GM12878 (cell line): Measurements from ENCODE around the gene DRD1. TPM values are rescaled to one million over a fixed set of nuclear protein-coding genes. Genes with fewer than 3 reads are reported as not detected.

ENCODE experiments used
- ATAC-seq: fragments of 200-7000 bp; cut with Tn5 transposase; 3 replicates; pipeline ENCODE4 v1.9.1; 2020; ENCODE audit warnings: mild to moderate bottlenecking, moderate library complexity
- Bru-seq: library from RNA; stranded (reverse); fragments of 400-500 nt; gene quantifications from one replicate; lab custom pipeline; 2021; lab: Mats Ljungman, UMichigan
- BruChase-seq, 2 experiments: library from RNA; stranded (reverse); fragments of 400-500 nt; gene quantifications; one replicate each; lab custom pipeline; 2021; lab: Mats Ljungman, UMichigan
- BruUV-seq: library from RNA; stranded (reverse); fragments of 400-500 nt; replicated peaks from 2 replicates; lab custom pipeline; 2021; lab: Mats Ljungman, UMichigan
- CTCF ChIA-PET: fragments of 300-600 bp; sonication (Branson Sonifier 250); formaldehyde crosslinking; extraction: SDS; loops from one replicate; lab custom pipeline; 2021; ENCODE audit warnings: inconsistent platforms; lab: Yijun Ruan, JAX
- POLR2A ChIA-PET: fragments of 350-600 bp; formaldehyde crosslinking; extraction: SDS; loops from one replicate; lab custom pipeline; 2021; ENCODE audit warnings: inconsistent platforms; lab: Charles Lee
- RAD21 ChIA-PET: fragments of 300-600 bp; sonication (Branson Sonifier 250); formaldehyde crosslinking; loops from one replicate; lab custom pipeline; 2023; ENCODE audit warnings: antibody characterized with exemption; ENCODE audit not compliant: unreplicated experiment; lab: Charles Lee
- SMC1A ChIA-PET: fragments of 300-600 bp; sonication (Branson Sonifier 250); formaldehyde crosslinking; loops from one replicate; lab custom pipeline; 2023; ENCODE audit not compliant: unreplicated experiment, uncharacterized antibody; lab: Charles Lee
- DNase-seq: peaks from one replicate; pipeline ENCODE4 v3.0.0-alpha.2; 2011; ENCODE audit warnings: low read depth, low spot score
- FAIRE-seq: peaks from 3 replicates; lab custom pipeline; 2011; peaks lifted over from hg19 to GRCh38; lab: Jason Lieb, UNC
- H2AFZ ChIP-seq: 2 replicates; pipeline ENCODE4 v1.6.0; 2011; ENCODE audit warnings: low read depth, low read length, control low read depth; ENCODE audit not compliant: control insufficient read depth
- H3K27ac ChIP-seq: 2 replicates; pipeline ENCODE4 v1.5.1; 2011; ENCODE audit warnings: control low read depth; ENCODE audit not compliant: control insufficient read depth, insufficient read depth
- H3K27me3 ChIP-seq, 2 experiments: replicated peaks in 1 of 2; 2 replicates each; pipeline versions ENCODE4 v1.6.0 to v1.6.1; 2011; ENCODE audit warnings: low read length in 1 of 2; ENCODE audit not compliant: control insufficient read depth in 2 of 2, insufficient read depth in 2 of 2
- H3K36me3 ChIP-seq, 2 experiments: 2 replicates each; pipeline ENCODE4 v1.5.1; 2011; ENCODE audit warnings: low read length in 1 of 2; ENCODE audit not compliant: control insufficient read depth in 2 of 2, insufficient read depth in 2 of 2
- H3K4me1 ChIP-seq: 2 replicates; pipeline ENCODE4 v1.6.1; 2011; ENCODE audit warnings: mild to moderate bottlenecking, low read length, moderate library complexity, mixed read lengths; ENCODE audit not compliant: control insufficient read depth, insufficient read depth
- H3K4me2 ChIP-seq: 2 replicates; pipeline ENCODE4 v1.6.0; 2011; ENCODE audit warnings: control low read depth; ENCODE audit not compliant: control insufficient read depth, insufficient read depth
- H3K4me3 ChIP-seq: fragments of 200-600 bp; sonication (generic); 2 replicates; pipeline ENCODE4 v1.5.1; 2016
- H3K79me2 ChIP-seq: 2 replicates; pipeline ENCODE4 v1.6.0; 2011; ENCODE audit warnings: low read length; ENCODE audit not compliant: control insufficient read depth, insufficient read depth
- H3K9ac ChIP-seq: 2 replicates; pipeline ENCODE4 v1.8.0; 2011; ENCODE audit warnings: low read length, control low read depth, mixed read lengths; ENCODE audit not compliant: control insufficient read depth, insufficient read depth
- H3K9me3 ChIP-seq: replicated peaks from 3 replicates; pipeline ENCODE4 v1.5.1; 2011; ENCODE audit warnings: mild to moderate bottlenecking, low read length; ENCODE audit not compliant: control insufficient read depth, insufficient read depth
- H4K20me1 ChIP-seq: 2 replicates; pipeline ENCODE4 v1.6.0; 2011; ENCODE audit not compliant: control insufficient read depth, insufficient read depth
- BACH1 ChIP-seq: fragments of 450-650 bp; IDR thresholded peaks from 2 replicates; pipeline ENCODE4 v1.6.1; 2017; ENCODE audit warnings: mild to moderate bottlenecking, borderline replicate concordance
- CTCF ChIP-seq, 3 experiments: IDR thresholded peaks in 2 of 3; conservative IDR thresholded peaks in 1 of 3; 2 replicates each; pipeline ENCODE4 v1.5.1; 2011; ENCODE audit warnings: low read depth in 3 of 3, low read length in 3 of 3, mild to moderate bottlenecking in 3 of 3, control low read depth in 2 of 3, moderate library complexity in 2 of 3, inconsistent platforms in 1 of 3, mixed read lengths in 1 of 3; ENCODE audit not compliant: control insufficient read depth in 2 of 3, insufficient read depth in 1 of 3; ENCODE audit errors: extremely low read depth in 1 of 3
- E4F1 ChIP-seq: fragments of 450-650 bp; IDR thresholded peaks from 2 replicates; pipeline ENCODE4 v1.6.1; 2018; ENCODE audit warnings: borderline replicate concordance, mild to moderate bottlenecking; ENCODE audit not compliant: partially characterized antibody
- HDAC6 ChIP-seq: fragments of 200-600 bp; sonication (generic); IDR thresholded peaks from one replicate; pipeline ENCODE4 v1.8.0; 2017; ENCODE audit warnings: antibody characterized with exemption; ENCODE audit not compliant: unreplicated experiment
- LARP7 ChIP-seq: fragments of 450-650 bp; IDR thresholded peaks from 2 replicates; pipeline ENCODE4 v1.6.1; 2017; ENCODE audit warnings: mild to moderate bottlenecking
- NFXL1 ChIP-seq: fragments of 450-650 bp; IDR thresholded peaks from 2 replicates; pipeline ENCODE4 v1.6.1; 2017; ENCODE audit warnings: antibody characterized with exemption, mild to moderate bottlenecking, borderline replicate concordance
- PAX8 ChIP-seq: fragments of 450-650 bp; IDR thresholded peaks from 2 replicates; pipeline ENCODE4 v1.6.1; 2017; ENCODE audit warnings: mild to moderate bottlenecking, moderate library complexity
- RAD21 ChIP-seq: IDR thresholded peaks from 2 replicates; pipeline ENCODE4 v1.6.1; 2011; ENCODE audit warnings: mild to moderate bottlenecking, low read depth, low read length, moderate library complexity; ENCODE audit not compliant: insufficient read depth
- SMC3 ChIP-seq: IDR thresholded peaks from 2 replicates; pipeline ENCODE4 v1.6.1; 2011; ENCODE audit warnings: low read length, improper control_type of control experiment, borderline replicate concordance
- SPI1 ChIP-seq: IDR thresholded peaks from 2 replicates; pipeline ENCODE4 v1.6.1; 2011; ENCODE audit warnings: low read depth, mild to moderate bottlenecking, low read length, moderate library complexity, borderline replicate concordance; ENCODE audit not compliant: insufficient read depth
- USF1 ChIP-seq: IDR thresholded peaks from 2 replicates; pipeline ENCODE4 v1.6.1; 2011; ENCODE audit warnings: borderline replicate concordance, low read depth, mild to moderate bottlenecking, moderate library complexity, mixed read lengths, low read length; ENCODE audit not compliant: insufficient read depth; ENCODE audit errors: extremely low read length
- WGBS: methylation state at CpG from one replicate; pipeline ENCODE4 v1.1.6; 2016; ENCODE audit warnings: low lambda C conversion rate; ENCODE audit not compliant: insufficient replicate concordance, insufficient coverage; ENCODE audit errors: missing lambda C conversion rate; 5-methylcytosine and 5-hydroxymethylcytosine counted together
- in situ Hi-C: fragments of 300-500 bp; cut with MboI; formaldehyde crosslinking; loops from 9 replicates; pipeline ENCODE4 v1.14.3; 2018; ENCODE audit warnings: mixed read lengths
- intact Hi-C: fragments of 100-400 bp; cut with micrococcal nuclease; formaldehyde crosslinking; loops from one replicate; pipeline ENCODE4 v1.14.2; 2022; ENCODE audit not compliant: unreplicated experiment
- long read RNA-seq, 2 experiments: library from polyadenylated mRNA; unstranded; transcript quantifications; one replicate each; pipeline ENCODE4 v2.0.0, GENCODE V29; 2019 to 2020
- polyA minus RNA-seq, 3 experiments: library from RNA; depleted of rRNA, polyadenylated mRNA; stranded (reverse); fragments of >200 nt; gene quantifications; 2 replicates each; pipeline ENCODE4 v1.2.3, GENCODE V29; 2011
- polyA plus RNA-seq, 11 experiments: library from polyadenylated mRNA; depleted of rRNA in 4 of 11; unstranded in 6 of 11; stranded (reverse) in 5 of 11; fragments of >200 nt; fragmentation: Nextera tagmentation in 4 of 11; fragmentation: Illumina TruSeq in 1 of 11; extraction: Ambion mirVana in 4 of 11; extraction: Trizol in 1 of 11; gene quantifications; 1 replicate in 1 of 11; 2 replicates in 10 of 11; pipeline versions ENCODE4 v1.2.1 to v1.2.3, GENCODE V29; 2011 to 2016; ENCODE audit warnings: inconsistent platforms in 2 of 11, missing spikeins in 2 of 11, low read depth in 1 of 11
- total RNA-seq, 4 experiments: library from RNA; depleted of rRNA in 3 of 4; stranded (reverse); fragments of >200 nt in 3 of 4; fragmentation: Illumina TruSeq in 1 of 4; extraction: Trizol in 1 of 4; gene quantifications; 2 replicates each; pipeline versions ENCODE4 v1.2.1 to v1.2.3, GENCODE V29; 2013 to 2021

DRD1 gene
- not detected in 2 replicates for total RNA-seq (2013; cell fraction: nucleolus; rRNA removed)
- total RNA-seq (2014; rRNA removed) (not detected in 2 replicates), total RNA-seq (2014; rRNA removed; fragmentation: Illumina TruSeq; extraction: Trizol) (not detected in 2 replicates), total RNA-seq (2021) (not detected in 2 replicates), polyA plus RNA-seq (2011; rRNA removed) (not detected in 2 replicates), polyA plus RNA-seq (2014; fragmentation: Illumina TruSeq; extraction: Trizol) (not detected in 2 replicates), polyA plus RNA-seq (2014; fragmentation: Nextera tagmentation; extraction: Ambion mirVana) (not detected), polyA plus RNA-seq (2014; rRNA removed) (not detected in 2 replicates), polyA plus RNA-seq (2016; fragmentation: Nextera tagmentation; extraction: Ambion mirVana) (not detected), polyA minus RNA-seq (2011; rRNA and poly(A)+ RNA removed) (not detected in 2 replicates), Bru-seq, nascent RNA (not detected), BruChase-seq, experiment 1, labeled RNA remaining after a 6-hour chase (percentile 14 among the genes with signal in this experiment), BruChase-seq, experiment 2, labeled RNA remaining after a 2-hour chase (not detected)
- not detected for polyA plus RNA-seq (2011; ENCODE audit: low read depth)
- not detected in 2 replicates for polyA plus RNA-seq (2011; cell fraction: cytosol; rRNA removed)
- polyA plus RNA-seq (2011; cell fraction: nucleus; rRNA removed), result not detected in 2 replicates
- not detected in 2 replicates for polyA plus RNA-seq (2012)
- polyA minus RNA-seq (2011; cell fraction: cytosol; rRNA and poly(A)+ RNA removed), result not detected in 2 replicates
- not detected in 2 replicates for polyA minus RNA-seq (2011; cell fraction: nucleus; rRNA and poly(A)+ RNA removed)
- long read RNA-seq, experiment 1, result 0 reads
- long read RNA-seq, experiment 2, result 0 reads

GRCh38 chr5:175444060-175444904 lies at the start of gene DRD1:
Gene DRD1 (minus strand): TSS chr5:175444182. CDS start chr5:175443099, 1,083 bp downstream.
- no TSS peak for BruUV-seq
- in situ Hi-C loops, result no loop called here
- no peaks in the 10 kb centered on the region for H3K79me2 ChIP-seq
- no peaks in the 10 kb centered on the region for H4K20me1 ChIP-seq
- SMC1A ChIA-PET, result no interaction called here
- H3K36me3 ChIP-seq, result no peaks in the 10 kb centered on the region
- no peak within 1 kb of the TSS for H3K9ac ChIP-seq
- 13% methylated on average over 37 of the region's 91 CpGs for whole genome bisulfite sequencing
- H3K4me3 ChIP-seq, result no peak within 1 kb of the TSS
- H3K4me1 ChIP-seq, result no peaks in the 10 kb centered on the region
- no peak within 1 kb of the TSS for H3K27ac ChIP-seq
- peaks cover 7 to 13% of the 10 kb centered on the region in 2 experiments for H3K27me3 ChIP-seq
- intact Hi-C loops, result loop anchor here (1.0 kb wide), 1 partner anchor 493 kb away; no protein-coding TSS in a partner anchor
- no peak within 1 kb of the TSS; the same call in 1 of the 2 replicates for H3K4me2 ChIP-seq
- DNase-seq, result no peak
- H3K9me3 ChIP-seq, result no peaks in the 10 kb centered on the region
- POLR2A ChIA-PET, result no interaction called here
- no peak for FAIRE-seq
- no peak within 1 kb of the TSS for H2AFZ ChIP-seq
- CTCF ChIA-PET, result interaction anchor here (0.6 to 1.3 kb wide), 2 partner anchors 13 to 493 kb away, joined by 3 read pairs; no protein-coding TSS in a partner anchor
- ATAC-seq, result peak; percentile 95
- no peak for TF ChIP-seq NFXL1
- TF ChIP-seq PAX8, result no peak
- TF ChIP-seq SPI1, result no peak
- no peak for TF ChIP-seq USF1
- no peak for TF ChIP-seq E4F1
- TF ChIP-seq CTCF (IDR thresholded peaks at IDR 0.05 in 2 of 3, conservative IDR thresholded peaks at IDR 0.05 in 1 of 3; ENCODE audit: control insufficient read depth in 2 of 3, extremely low read depth in 1 of 3, insufficient read depth in 1 of 3, low read depth in 3 of 3, low read length in 3 of 3), result peak; percentile 57 to 62 (median 58)
- TF ChIP-seq SMC3, result peak; percentile 64
- TF ChIP-seq RAD21, result peak; percentile 61
- TF ChIP-seq HDAC6, result peak; percentile 87
- peak; percentile 42; the same call in 1 of the 2 replicates for TF ChIP-seq LARP7
- no peak for TF ChIP-seq BACH1
- RAD21 ChIA-PET, result no interaction called here
